Activated naive CD8-positive, alpha-beta T cell treated with anti-CD3 and anti-CD28 coated beads, Interleukin-2, amount 50 U/mL, for 16 hours (primary cell): Measurements from ENCODE around the gene CAPN12.

Source experiments
- DNase-seq: peaks from one replicate; pipeline ENCODE4 v3.0.0-alpha.2; 2020; ENCODE audit warnings: low read depth, low spot score

CAPN12 gene

DNA sequence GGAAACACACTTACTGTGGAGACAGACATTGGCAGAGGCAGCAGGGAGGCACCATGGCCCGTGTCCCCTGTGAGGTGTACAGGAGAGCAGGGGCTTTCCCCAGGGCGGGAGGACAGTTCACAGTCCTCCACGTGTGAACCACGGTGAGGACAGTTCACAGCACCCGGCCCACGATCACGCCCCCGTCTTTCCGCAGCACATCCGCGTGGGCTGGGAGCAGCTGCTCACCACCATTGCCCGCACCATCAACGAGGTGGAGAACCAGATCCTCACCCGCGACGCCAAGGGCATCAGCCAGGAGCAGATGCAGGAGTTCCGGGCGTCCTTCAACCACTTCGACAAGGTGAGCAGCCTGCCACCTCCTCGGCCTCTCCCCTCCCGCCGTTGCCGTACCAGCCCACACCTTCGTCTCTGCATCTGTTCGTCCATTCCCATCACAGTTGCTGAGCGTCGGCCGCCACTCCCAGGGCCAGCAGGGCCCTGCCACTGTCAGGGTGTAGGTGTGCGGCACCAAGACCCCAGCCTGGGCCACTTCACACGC lies 17.4 kb downstream of the CAPN12 start:
- DNase-seq, result no peak

DNA sequence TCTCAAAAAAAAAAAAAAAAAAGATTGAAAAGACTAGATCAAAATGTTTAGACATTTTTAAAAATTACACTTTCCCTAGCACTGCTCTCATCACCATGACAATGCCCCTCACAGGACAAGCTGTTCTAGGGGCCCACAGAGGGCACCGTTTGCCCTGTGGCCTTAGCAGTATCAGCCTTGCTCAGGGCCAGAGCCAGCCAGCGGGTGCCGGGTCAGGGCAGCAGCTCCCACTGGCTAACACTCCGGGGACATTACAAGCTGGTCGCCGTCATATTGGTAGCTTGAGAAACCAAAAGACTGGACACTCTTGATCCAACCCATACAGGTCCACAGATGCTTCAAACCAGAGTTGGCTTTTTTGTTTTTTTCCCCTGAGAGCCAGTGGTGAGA lies 18.0 kb downstream of the CAPN12 start:
- DNase-seq, result no peak

DNA sequence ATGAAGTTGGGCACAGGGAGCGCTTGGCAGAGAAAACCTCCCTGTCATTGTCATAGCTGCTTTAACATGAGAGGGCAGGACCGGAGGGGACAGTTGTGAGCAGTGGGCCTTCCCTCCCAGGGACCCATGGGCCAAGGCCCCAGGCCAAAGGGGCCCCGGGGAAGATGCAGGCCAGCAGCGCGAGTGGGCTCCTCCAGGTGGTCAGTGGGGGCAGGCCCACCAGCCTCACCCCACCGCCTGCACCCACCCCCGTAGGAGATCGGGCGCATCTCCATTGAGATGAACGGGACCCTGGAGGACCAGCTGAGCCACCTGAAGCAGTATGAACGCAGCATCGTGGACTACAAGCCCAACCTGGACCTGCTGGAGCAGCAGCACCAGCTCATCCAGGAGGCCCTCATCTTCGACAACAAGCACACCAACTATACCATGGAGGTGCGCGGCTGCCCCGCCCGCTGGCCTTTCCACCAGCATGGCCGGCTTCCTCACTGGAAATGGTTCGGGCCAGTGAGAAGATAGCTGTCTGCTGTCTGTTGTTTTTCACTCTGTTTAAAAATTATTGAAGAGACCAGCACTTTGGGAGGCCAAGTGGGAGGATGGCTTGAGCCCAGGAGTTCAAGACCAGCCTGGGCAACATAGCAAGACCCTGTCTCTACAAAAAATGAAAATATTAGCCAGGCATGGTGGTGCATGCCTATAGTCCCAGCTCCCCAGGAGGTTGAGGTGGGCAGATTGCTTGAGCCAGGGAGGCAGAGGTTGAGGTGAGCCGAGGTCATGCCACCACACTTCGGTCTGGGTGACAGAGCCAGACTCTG lies 18.6 kb downstream of the CAPN12 start:
- no peak for DNase-seq

- DNase-seq, result no peak
Measured at GRCh38 chr19:38723990-38724854, 20.1 kb downstream of the CAPN12 start.

GRCh38 chr19:38723606-38723965 lies 20.7 kb downstream of the CAPN12 start:
- DNase-seq, result no peak

GRCh38 chr19:38722947-38723605 lies 21.2 kb downstream of the CAPN12 start:
- no peak for DNase-seq

GRCh38 chr19:38721979-38722773 lies 22.1 kb downstream of the CAPN12 start:
- DNase-seq, result no peak

- no peak for DNase-seq
Measured at GRCh38 chr19:38721496-38721895, 22.8 kb downstream of the CAPN12 start.

DNA sequence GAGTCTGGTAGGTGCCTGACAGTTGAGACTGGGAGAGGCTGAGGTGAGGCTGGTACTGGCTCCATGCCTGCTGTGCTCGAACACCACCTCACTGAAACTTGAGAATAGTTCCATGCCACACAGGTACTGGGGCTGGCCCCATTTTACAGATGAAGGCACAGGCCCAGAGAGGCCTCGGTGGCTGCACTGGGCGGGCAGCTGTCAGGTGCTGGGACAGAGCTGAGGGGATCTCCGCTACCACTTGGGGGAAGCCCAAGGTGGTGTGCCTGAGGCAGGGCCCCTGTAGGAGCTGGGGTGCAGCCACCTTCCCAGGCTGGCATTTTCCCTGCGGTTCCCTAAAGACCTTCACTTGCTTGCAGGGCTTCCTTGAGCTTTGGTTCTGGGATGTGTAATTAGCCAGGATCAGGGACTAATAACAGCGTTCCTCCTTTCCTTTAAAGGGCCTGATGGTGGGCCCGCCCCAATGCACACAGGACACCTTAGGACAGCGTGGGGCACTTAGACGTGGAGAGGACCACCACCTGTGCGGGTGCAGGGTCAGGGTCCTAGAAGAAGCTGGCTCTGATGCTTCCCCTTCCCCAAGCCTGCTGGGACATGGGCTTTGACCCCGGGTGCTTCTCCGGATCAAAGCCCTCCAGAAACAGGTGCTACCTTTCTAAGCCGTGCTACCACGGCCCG lies 23.6 kb downstream of the CAPN12 start:
- DNase-seq, result no peak

DNA sequence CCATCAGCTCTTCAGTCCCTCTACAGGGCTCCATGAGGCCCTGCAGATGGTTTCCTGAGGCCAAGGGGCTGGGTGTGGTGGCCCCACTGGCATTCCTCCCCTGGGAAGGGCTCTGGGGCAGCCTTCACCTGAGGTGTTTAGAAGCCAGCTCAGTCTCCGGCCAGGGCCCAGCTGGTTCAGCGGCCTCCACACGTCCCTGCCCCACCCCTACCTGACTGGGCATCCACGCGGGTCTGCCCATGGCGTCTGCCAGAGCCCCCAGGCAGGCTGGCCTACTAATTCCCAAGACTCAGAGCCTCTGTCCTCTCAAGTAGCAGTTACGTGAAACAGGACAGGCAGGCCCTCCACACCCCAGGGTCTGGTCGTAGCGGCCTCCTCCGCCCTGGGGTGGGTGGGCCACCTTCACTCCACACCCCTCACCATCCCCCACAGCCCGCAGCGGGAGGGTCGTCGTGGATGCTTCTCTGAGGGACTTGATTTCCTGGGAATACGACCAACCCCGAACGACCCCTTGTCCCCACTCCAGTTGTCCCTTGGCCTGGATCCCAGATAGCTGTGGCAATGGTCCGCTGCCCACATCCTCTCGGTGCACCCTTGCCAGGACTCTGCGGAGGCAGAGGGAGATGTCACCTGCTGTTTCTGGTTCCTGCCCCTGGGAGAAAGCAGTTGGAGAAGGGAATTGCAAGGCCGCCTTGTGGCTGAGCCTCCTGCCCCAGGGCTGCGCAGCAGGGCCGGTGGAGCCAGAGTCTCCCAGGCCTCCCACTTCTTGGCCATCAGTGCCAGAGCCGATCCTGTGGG lies 24.3 kb downstream of the CAPN12 start:
- DNase-seq, result no peak

GRCh38 chr19:38718747-38719543 lies 25.3 kb downstream of the CAPN12 start:
- DNase-seq, result no peak

- no peak for DNase-seq
Measured at GRCh38 chr19:38717855-38718254, 26.4 kb downstream of the CAPN12 start.

DNA sequence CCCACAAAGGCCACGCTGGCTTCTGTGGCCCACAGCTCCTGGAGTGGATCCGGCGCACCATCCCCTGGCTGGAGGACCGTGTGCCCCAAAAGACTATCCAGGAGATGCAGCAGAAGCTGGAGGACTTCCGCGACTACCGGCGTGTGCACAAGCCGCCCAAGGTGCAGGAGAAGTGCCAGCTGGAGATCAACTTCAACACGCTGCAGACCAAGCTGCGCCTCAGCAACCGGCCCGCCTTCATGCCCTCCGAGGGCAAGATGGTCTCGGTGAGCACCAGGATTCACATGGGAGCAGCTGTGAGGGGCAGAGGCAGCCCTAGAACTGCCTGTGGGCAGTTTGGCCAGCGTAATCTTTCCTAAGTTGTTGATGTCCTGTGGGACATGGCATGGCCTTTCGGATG lies 27.2 kb downstream of the CAPN12 start:
- DNase-seq, result no peak

GRCh38 chr19:38715555-38715954 lies 28.7 kb downstream of the CAPN12 start:
- no peak for DNase-seq

- DNase-seq, result no peak
Measured at GRCh38 chr19:38714354-38714778, 29.9 kb downstream of the CAPN12 start.

DNA sequence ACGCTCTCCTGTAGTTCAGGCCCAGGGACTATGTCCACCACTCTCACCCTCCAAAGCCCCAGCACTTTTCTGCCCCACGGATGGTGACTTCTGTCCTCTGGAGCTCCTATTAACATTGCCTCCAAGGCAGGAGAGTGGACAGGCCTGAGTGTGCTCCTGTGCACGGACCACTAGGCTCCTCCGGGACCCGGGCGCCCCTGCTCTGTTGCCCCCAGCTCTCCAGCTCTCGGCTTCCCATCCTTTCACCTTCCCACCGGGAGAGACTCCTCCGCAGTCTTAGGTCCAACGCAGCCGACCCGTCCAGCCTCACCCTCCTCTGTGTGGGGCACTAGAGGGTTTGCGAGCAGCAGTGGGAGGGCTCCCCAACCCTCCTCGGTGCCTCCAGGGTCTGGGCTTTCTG lies 30.4 kb downstream of the CAPN12 start:
- DNase-seq, result no peak

DNA sequence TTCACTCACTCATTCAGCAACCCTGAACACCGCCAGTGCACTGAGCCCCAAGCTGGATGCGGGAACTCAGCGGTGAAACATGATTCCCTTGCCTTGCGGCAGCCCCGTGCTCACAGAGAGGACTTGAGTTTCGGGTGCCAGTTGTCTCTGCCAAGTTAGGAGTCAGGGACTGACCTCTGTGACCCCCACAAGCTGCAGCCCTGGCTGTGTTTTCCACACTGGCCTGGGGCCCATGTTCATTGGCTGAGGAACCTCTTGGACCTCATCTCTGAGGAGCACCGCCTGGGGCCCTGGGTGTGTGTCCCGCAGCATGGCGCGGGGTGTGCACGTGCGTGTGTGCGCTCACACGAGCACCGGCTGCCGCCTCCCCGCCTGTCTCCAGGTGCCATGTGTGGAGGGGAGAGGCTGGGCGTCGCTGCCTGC lies 31.0 kb downstream of the CAPN12 start:
- no peak for DNase-seq

DNA sequence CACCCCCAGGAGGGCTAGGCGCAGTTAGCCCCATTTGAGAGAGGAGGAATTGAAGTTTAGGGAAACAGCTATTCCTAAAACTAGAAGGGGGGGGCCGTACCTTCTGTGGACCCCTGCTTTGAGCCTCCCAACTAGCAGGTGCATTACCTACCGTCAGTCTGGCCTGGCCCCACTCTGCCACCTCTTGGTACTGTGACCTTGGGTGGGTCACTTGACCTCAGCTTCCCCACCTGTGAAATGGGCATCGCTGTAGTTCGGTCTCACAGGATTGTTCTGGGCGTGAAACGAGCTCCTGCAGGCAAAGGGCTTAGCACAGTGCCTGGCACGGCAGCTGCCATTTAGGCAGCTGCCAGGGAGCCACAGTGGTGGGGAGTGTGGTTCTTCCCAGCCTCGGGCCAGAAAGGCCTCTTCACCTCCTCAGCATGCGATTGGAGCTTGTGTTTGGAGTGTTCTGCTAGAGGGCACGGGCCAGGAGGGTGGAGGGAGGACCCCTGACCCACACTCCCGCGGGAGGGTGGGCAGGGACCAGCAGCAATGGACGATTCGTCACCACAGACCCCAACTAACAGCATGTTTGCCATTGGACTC lies 32.0 kb downstream of the CAPN12 start:
- DNase-seq, result no peak

- no peak for DNase-seq
Measured at GRCh38 chr19:38711726-38712153, 32.5 kb downstream of the CAPN12 start.
